Measurements from ENCODE around the gene LAMTOR4. TPM values are rescaled to one million over a fixed set of nuclear protein-coding genes. Genes with fewer than 3 reads are reported as not detected.
A peak's percentile ranks its signal among the peaks of the same experiment; 100 is the strongest.

Gene LAMTOR4
- total RNA-seq, 1 donor from 2014 or later: 62.7 TPM

DNA sequence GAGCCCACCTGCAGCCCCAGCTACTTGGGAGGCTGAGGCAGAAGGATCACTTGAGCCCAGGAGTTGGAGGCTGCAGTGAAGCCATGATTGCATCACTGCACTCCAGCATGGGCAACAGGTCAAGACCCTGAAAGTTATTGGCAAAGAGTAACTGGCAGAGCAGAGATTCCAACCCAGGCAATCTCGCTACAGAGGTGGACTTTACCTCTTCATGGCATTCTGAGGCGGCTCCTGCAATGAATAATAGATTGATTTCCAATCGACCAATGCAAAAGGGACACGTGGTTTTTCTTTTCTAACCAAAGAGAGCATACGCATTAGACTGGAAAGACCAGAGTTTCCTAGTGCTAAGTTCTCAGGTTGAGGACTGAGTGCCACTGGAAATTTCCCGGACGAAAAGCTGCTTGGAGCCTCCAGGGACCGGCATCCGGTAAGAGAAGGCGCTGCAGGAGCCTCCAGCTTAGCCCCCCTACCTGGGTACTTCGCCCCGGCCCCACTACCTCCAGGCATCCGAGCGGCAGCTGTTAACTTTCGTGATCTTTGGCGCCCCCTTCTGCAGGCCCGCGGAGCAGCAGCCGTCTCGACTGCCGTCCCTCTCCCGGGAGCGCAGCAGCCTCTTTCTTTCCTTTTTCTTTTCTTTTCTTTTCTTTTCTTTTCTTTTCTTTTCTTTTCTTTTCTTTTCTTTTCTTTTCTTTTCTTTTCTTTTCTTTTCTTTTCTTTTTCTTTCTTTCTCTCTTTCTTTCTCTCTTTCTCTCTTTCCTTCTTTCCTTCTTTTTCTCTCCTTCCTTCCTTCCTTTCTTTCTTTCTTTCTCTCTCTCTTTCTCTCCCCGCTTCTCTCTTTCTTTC, 17.9 kb upstream of the LAMTOR4 start:
- Histone ChIP-seq H2AFZ (ENCODE audit: low read depth, low read length) (peak overlapping the region; percentile 47), H3K9me3 (ENCODE audit: insufficient read depth, low read depth, low read length) (no peaks in the 10 kb centered on the region), H3K79me2 (ENCODE audit: insufficient read depth, low read length) (peaks cover 5% of the 10 kb centered on the region), H3K4me3 (ENCODE audit: insufficient read depth, low read depth, low read length) (no peak overlapping the region), H3K36me3 (ENCODE audit: insufficient read depth, low read length) (no peaks in the 10 kb centered on the region), H3K4me2 (ENCODE audit: low read length) (peak overlapping the region; percentile 68), H4K20me1 (ENCODE audit: insufficient read depth, low read length) (no peaks in the 10 kb centered on the region), H3K27me3 (ENCODE audit: insufficient read depth, low read length) (peaks cover 2% of the 10 kb centered on the region), H3K4me1 (ENCODE audit: insufficient read depth, low read length) (peaks cover 19% of the 10 kb centered on the region), H3K9ac (ENCODE audit: low read length) (no peak overlapping the region), H3K27ac (ENCODE audit: low read depth, low read length) (no peak overlapping the region)
- TF ChIP-seq CTCF (IDR thresholded peaks at IDR 0.05; ENCODE audit: insufficient read depth, low read depth, low read length) (peak; percentile 48), EZH2 (IDR thresholded peaks at IDR 0.05; ENCODE audit: insufficient read depth, low read length) (no peak)
- Mint-ChIP-seq H3K4me3 (ENCODE audit: unreplicated experiment) (no peak overlapping the region), H3K9me3 (ENCODE audit: unreplicated experiment) (no peaks in the 10 kb centered on the region), H3K4me1 (ENCODE audit: low read depth, unreplicated experiment) (no peaks in the 10 kb centered on the region), H3K36me3 (ENCODE audit: low read depth, unreplicated experiment) (no peaks in the 10 kb centered on the region), H3K27ac (ENCODE audit: unreplicated experiment) (no peak overlapping the region), H3K27me3 (ENCODE audit: low read depth, unreplicated experiment) (peaks cover 7% of the 10 kb centered on the region)
- FAIRE-seq (no peak), DNase-seq (ENCODE audit: low read depth) (no peak)

DNA sequence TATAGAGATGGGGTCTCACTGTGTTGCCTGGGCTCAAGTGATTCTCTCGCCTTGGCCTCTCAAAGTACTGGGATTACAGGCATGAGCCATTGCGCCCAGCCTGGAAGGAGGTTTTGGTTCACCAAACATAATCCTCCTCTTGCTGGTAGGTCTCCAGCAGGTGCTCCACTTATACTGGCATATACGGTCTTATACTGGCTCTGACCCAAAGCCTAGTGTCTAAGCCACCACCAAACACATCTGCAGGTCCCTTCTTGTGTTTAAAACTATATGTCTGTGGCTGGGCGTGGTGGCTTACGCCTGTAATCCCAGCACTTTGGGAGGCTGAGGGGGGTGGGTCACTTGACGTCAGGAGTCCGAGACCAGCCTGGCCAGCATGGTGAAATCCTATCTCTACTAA, 16.6 kb upstream of the LAMTOR4 start:
- H3K9me3 Mint-ChIP-seq (ENCODE audit: unreplicated experiment): no peaks in the 10 kb centered on the region
- TF ChIP-seq CTCF (IDR thresholded peaks at IDR 0.05; ENCODE audit: insufficient read depth, low read depth, low read length): no peak
- TF ChIP-seq EZH2 (IDR thresholded peaks at IDR 0.05; ENCODE audit: insufficient read depth, low read length): no peak
- Histone ChIP-seq H4K20me1 (ENCODE audit: insufficient read depth, low read length) (no peaks in the 10 kb centered on the region), H3K79me2 (ENCODE audit: insufficient read depth, low read length) (no peaks in the 10 kb centered on the region), H3K27me3 (ENCODE audit: insufficient read depth, low read length) (peaks cover 2% of the 10 kb centered on the region), H2AFZ (ENCODE audit: low read depth, low read length) (no peak overlapping the region), H3K4me1 (ENCODE audit: insufficient read depth, low read length) (peaks cover 14% of the 10 kb centered on the region), H3K4me3 (ENCODE audit: insufficient read depth, low read depth, low read length) (no peak overlapping the region), H3K9me3 (ENCODE audit: insufficient read depth, low read depth, low read length) (no peaks in the 10 kb centered on the region), H3K27ac (ENCODE audit: low read depth, low read length) (no peak overlapping the region), H3K9ac (ENCODE audit: low read length) (no peak overlapping the region), H3K36me3 (ENCODE audit: insufficient read depth, low read length) (no peaks in the 10 kb centered on the region), H3K4me2 (ENCODE audit: low read length) (no peak overlapping the region)
- FAIRE-seq (no peak), DNase-seq (ENCODE audit: low read depth) (no peak)
- no peak overlapping the region for H3K27ac Mint-ChIP-seq (ENCODE audit: unreplicated experiment)
- H3K4me3 Mint-ChIP-seq (ENCODE audit: unreplicated experiment): no peak overlapping the region
- H3K27me3 Mint-ChIP-seq (ENCODE audit: low read depth, unreplicated experiment): peaks cover 12% of the 10 kb centered on the region
- H3K4me1 Mint-ChIP-seq (ENCODE audit: low read depth, unreplicated experiment): no peaks in the 10 kb centered on the region
- H3K36me3 Mint-ChIP-seq (ENCODE audit: low read depth, unreplicated experiment): no peaks in the 10 kb centered on the region

DNA sequence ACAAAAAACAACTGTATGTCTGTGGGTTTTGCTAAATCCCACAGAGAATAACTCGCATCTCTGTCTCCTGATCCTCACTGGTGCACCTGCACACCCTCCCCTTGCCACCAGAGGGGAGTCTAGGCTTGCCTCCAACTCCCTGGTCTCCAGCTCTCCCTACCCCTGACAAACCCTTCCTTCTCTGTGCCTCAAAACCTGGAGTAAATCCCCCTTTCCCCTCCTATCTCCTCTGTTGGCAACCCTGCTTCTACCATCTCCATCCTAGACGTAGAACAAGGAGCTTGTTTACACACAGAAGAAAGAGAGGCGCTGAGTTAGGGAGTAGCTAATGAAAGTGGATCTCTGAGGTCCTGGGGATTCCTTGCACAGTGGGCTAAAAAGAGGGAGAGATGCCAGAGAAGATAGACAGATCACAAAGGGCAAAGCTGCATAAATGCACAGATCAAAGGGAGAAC, 16.0 kb upstream of the LAMTOR4 start:
- FAIRE-seq (no peak), DNase-seq (ENCODE audit: low read depth) (no peak)
- Mint-ChIP-seq H3K4me1 (ENCODE audit: low read depth, unreplicated experiment) (no peaks in the 10 kb centered on the region), H3K27me3 (ENCODE audit: low read depth, unreplicated experiment) (peaks cover 12% of the 10 kb centered on the region), H3K27ac (ENCODE audit: unreplicated experiment) (no peak overlapping the region), H3K9me3 (ENCODE audit: unreplicated experiment) (no peaks in the 10 kb centered on the region), H3K4me3 (ENCODE audit: unreplicated experiment) (no peak overlapping the region), H3K36me3 (ENCODE audit: low read depth, unreplicated experiment) (no peaks in the 10 kb centered on the region)
- no peak overlapping the region for H3K27ac ChIP-seq (ENCODE audit: low read depth, low read length)
- peaks cover 2% of the 10 kb centered on the region for H3K27me3 ChIP-seq (ENCODE audit: insufficient read depth, low read length)
- H3K9me3 ChIP-seq (ENCODE audit: insufficient read depth, low read depth, low read length): no peaks in the 10 kb centered on the region
- H2AFZ ChIP-seq (ENCODE audit: low read depth, low read length): no peak overlapping the region
- no peak for TF ChIP-seq EZH2 (IDR thresholded peaks at IDR 0.05; ENCODE audit: insufficient read depth, low read length)
- peak; percentile 87 for TF ChIP-seq CTCF (IDR thresholded peaks at IDR 0.05; ENCODE audit: insufficient read depth, low read depth, low read length)
- H3K4me1 ChIP-seq (ENCODE audit: insufficient read depth, low read length): peaks cover 12% of the 10 kb centered on the region
- H3K36me3 ChIP-seq (ENCODE audit: insufficient read depth, low read length): no peaks in the 10 kb centered on the region
- H3K4me2 ChIP-seq (ENCODE audit: low read length): no peak overlapping the region
- no peak overlapping the region for H3K4me3 ChIP-seq (ENCODE audit: insufficient read depth, low read depth, low read length)
- no peaks in the 10 kb centered on the region for H3K79me2 ChIP-seq (ENCODE audit: insufficient read depth, low read length)
- H3K9ac ChIP-seq (ENCODE audit: low read length): no peak overlapping the region
- H4K20me1 ChIP-seq (ENCODE audit: insufficient read depth, low read length): no peaks in the 10 kb centered on the region
